HEK293 (cell line): ENCODE measurements around the gene ZNF223.

Experiments used
- HIC1 ChIP-seq: fragments of 450-650 bp; formaldehyde crosslinking; IDR thresholded peaks from 2 replicates; pipeline ENCODE4 v1.5.1; 2016; ENCODE audit warnings: missing biosample characterization, missing genetic modification characterization
- HOXA7 ChIP-seq: sonication (generic); formaldehyde crosslinking; IDR thresholded peaks from 2 replicates; pipeline ENCODE4 v1.8.1; 2022; ENCODE audit warnings: missing genetic modification reagents, borderline replicate concordance
- HOXC10 ChIP-seq: sonication (generic); formaldehyde crosslinking; IDR thresholded peaks from 2 replicates; pipeline ENCODE4 v1.8.1; 2023; ENCODE audit warnings: mild to moderate bottlenecking, missing genetic modification reagents
- KLF1 ChIP-seq: fragments of 450-650 bp; formaldehyde crosslinking; IDR thresholded peaks from 2 replicates; pipeline ENCODE4 v1.5.1; 2016; ENCODE audit warnings: missing biosample characterization, missing genetic modification characterization
- KLF16 ChIP-seq: fragments of 450-650 bp; formaldehyde crosslinking; IDR thresholded peaks from 2 replicates; pipeline ENCODE4 v1.5.1; 2017; ENCODE audit warnings: missing biosample characterization, missing genetic modification characterization
- MZF1 ChIP-seq: fragments of 450-650 bp; formaldehyde crosslinking; IDR thresholded peaks from 2 replicates; pipeline ENCODE4 v1.5.1; 2017; ENCODE audit warnings: missing biosample characterization, missing genetic modification characterization, borderline replicate concordance
- PRDM4 ChIP-seq: fragments of 450-650 bp; formaldehyde crosslinking; IDR thresholded peaks from 2 replicates; pipeline ENCODE4 v1.5.1; 2017; ENCODE audit warnings: missing biosample characterization, missing genetic modification characterization
- TSHZ1 ChIP-seq: fragments of 450-650 bp; formaldehyde crosslinking; IDR thresholded peaks from 2 replicates; pipeline ENCODE4 v1.5.1; 2016; ENCODE audit warnings: missing biosample characterization, missing genetic modification characterization, borderline replicate concordance
- ZBTB48 ChIP-seq: fragments of 450-650 bp; formaldehyde crosslinking; IDR thresholded peaks from 2 replicates; pipeline ENCODE4 v1.5.1; 2016; ENCODE audit warnings: missing biosample characterization, missing genetic modification characterization
- ZFP3 ChIP-seq: fragments of 450-650 bp; formaldehyde crosslinking; IDR thresholded peaks from 2 replicates; pipeline ENCODE4 v1.5.1; 2016; ENCODE audit warnings: low read depth, missing biosample characterization, missing genetic modification characterization
- ZNF114 ChIP-seq: fragments of 450-650 bp; formaldehyde crosslinking; IDR thresholded peaks from 2 replicates; pipeline ENCODE4 v1.5.0; 2017; ENCODE audit warnings: missing biosample characterization, missing genetic modification characterization
- ZNF169 ChIP-seq: fragments of 450-650 bp; formaldehyde crosslinking; IDR thresholded peaks from 2 replicates; pipeline ENCODE4 v1.5.1; 2016; ENCODE audit warnings: missing biosample characterization, missing genetic modification characterization
- ZNF184 ChIP-seq: fragments of 450-650 bp; IDR thresholded peaks from 2 replicates; pipeline ENCODE4 v1.5.1; 2018; ENCODE audit warnings: missing biosample characterization, mild to moderate bottlenecking, missing genetic modification characterization
- ZNF223 ChIP-seq: fragments of 450-650 bp; formaldehyde crosslinking; IDR thresholded peaks from 2 replicates; pipeline ENCODE4 v1.5.1; 2016; ENCODE audit warnings: missing biosample characterization, missing genetic modification characterization
- ZNF280C ChIP-seq: fragments of 450-650 bp; formaldehyde crosslinking; IDR thresholded peaks from 2 replicates; pipeline ENCODE4 v1.5.1; 2016; ENCODE audit warnings: missing biosample characterization, missing genetic modification characterization
- ZNF394 ChIP-seq: fragments of 450-650 bp; formaldehyde crosslinking; IDR thresholded peaks from 2 replicates; pipeline ENCODE4 v1.5.1; 2016; ENCODE audit warnings: missing biosample characterization, missing genetic modification characterization, mild to moderate bottlenecking, moderate library complexity, borderline replicate concordance
- ZNF416 ChIP-seq: fragments of 450-650 bp; formaldehyde crosslinking; IDR thresholded peaks from 2 replicates; pipeline ENCODE4 v1.5.1; 2016; ENCODE audit warnings: missing biosample characterization, missing genetic modification characterization
- ZNF473 ChIP-seq: fragments of 450-650 bp; formaldehyde crosslinking; IDR thresholded peaks from 2 replicates; pipeline ENCODE4 v1.5.1; 2017; ENCODE audit warnings: missing biosample characterization, missing genetic modification characterization
- ZNF501 ChIP-seq: fragments of 450-650 bp; formaldehyde crosslinking; IDR thresholded peaks from 2 replicates; pipeline ENCODE4 v1.5.1; 2016; ENCODE audit warnings: missing biosample characterization, missing genetic modification characterization
- ZNF521 ChIP-seq: fragments of 450-650 bp; formaldehyde crosslinking; IDR thresholded peaks from 2 replicates; pipeline ENCODE4 v1.5.1; 2017; ENCODE audit warnings: missing biosample characterization, mild to moderate bottlenecking, missing genetic modification characterization
- ZNF549 ChIP-seq: fragments of 450-650 bp; IDR thresholded peaks from 2 replicates; pipeline ENCODE4 v1.5.1; 2018; ENCODE audit warnings: missing biosample characterization, missing genetic modification characterization, mild to moderate bottlenecking, inconsistent platforms, moderate library complexity
- ZNF560 ChIP-seq: fragments of 450-650 bp; formaldehyde crosslinking; IDR thresholded peaks from 2 replicates; pipeline ENCODE4 v1.5.1; 2017; ENCODE audit warnings: missing biosample characterization, missing genetic modification characterization, borderline replicate concordance
- ZNF585B ChIP-seq: fragments of 450-650 bp; formaldehyde crosslinking; IDR thresholded peaks from 2 replicates; pipeline ENCODE4 v1.5.1; 2016; ENCODE audit warnings: missing biosample characterization, missing genetic modification characterization
- ZNF624 ChIP-seq: fragments of 450-650 bp; formaldehyde crosslinking; IDR thresholded peaks from 2 replicates; pipeline ENCODE4 v1.5.1; 2017; ENCODE audit warnings: missing biosample characterization, missing genetic modification characterization
- ZNF626 ChIP-seq: fragments of 450-650 bp; sonication (Bioruptor Pico); formaldehyde crosslinking; IDR thresholded peaks from 2 replicates; pipeline ENCODE4 v1.5.1; 2018; ENCODE audit warnings: missing biosample characterization, missing genetic modification characterization, inconsistent platforms
- ZSCAN5A ChIP-seq: fragments of 450-650 bp; formaldehyde crosslinking; IDR thresholded peaks from 2 replicates; pipeline ENCODE4 v1.5.1; 2016; ENCODE audit warnings: missing biosample characterization, missing genetic modification characterization

ZNF223 gene

GRCh38 chr19:44002566-44003460 is 49.0 kb upstream of the ZNF223 start, which contains the start of gene ZNF230 (continued):
- TF ChIP-seq ZNF223 (tag by site-specific recombination), result 0 out of 2 replicates have a peak, but pooled peaks have one; percentile 52
- no peak for TF ChIP-seq ZNF184 (tag by site-specific recombination)
- TF ChIP-seq PRDM4, result 0 out of 2 replicates have a peak, but pooled peaks have one; percentile 51
- no peak for TF ChIP-seq ZNF521 (tag by site-specific recombination)
- TF ChIP-seq KLF1 (tag by site-specific recombination), result no peak
- 0 out of 2 replicates have a peak, but pooled peaks have one; percentile 16 for TF ChIP-seq ZNF585B (tag by site-specific recombination)
- peak; percentile 77; the same call in 1 of the 2 replicates for TF ChIP-seq ZBTB48 (tag by site-specific recombination)
- no peak for TF ChIP-seq ZNF280C (tag by site-specific recombination)
- TF ChIP-seq ZFP3 (tag by site-specific recombination), result no peak
- TF ChIP-seq HOXA7, result no peak
- TF ChIP-seq ZNF114 (tag by site-specific recombination), result no peak
- peak; percentile 89 for TF ChIP-seq ZNF501 (tag by site-specific recombination)
- no peak for TF ChIP-seq HIC1
- no peak for TF ChIP-seq TSHZ1 (tag by site-specific recombination)
- no peak for TF ChIP-seq MZF1
- TF ChIP-seq ZSCAN5A (tag by site-specific recombination), result no peak; the same call in 1 of the 2 replicates
- TF ChIP-seq ZNF394 (tag by site-specific recombination), result peak; percentile 54; the same call in 1 of the 2 replicates
- TF ChIP-seq KLF16 (tag by site-specific recombination), result peak; percentile 33
- TF ChIP-seq ZNF473, result no peak
- TF ChIP-seq ZNF416 (tag by site-specific recombination), result 0 out of 2 replicates have a peak, but pooled peaks have one; percentile 53
- no peak for TF ChIP-seq ZNF624 (tag by site-specific recombination)
- TF ChIP-seq HOXC10 (CRISPR knock-in tag), result no peak
- no peak for TF ChIP-seq ZNF549 (tag by site-specific recombination)
- TF ChIP-seq ZNF560, result no peak
- no peak for TF ChIP-seq ZNF626 (tag by site-specific recombination)
- TF ChIP-seq ZNF169 (tag by site-specific recombination), result no peak
